Mucosa of descending colon (tissue), 3 donors: Measurements from ENCODE around the gene FOXN4. TPM values are rescaled to one million over a fixed set of nuclear protein-coding genes. Genes with fewer than 3 reads are reported as not detected.

Experiments
- ATAC-seq: fragments of 200-7000 bp; cut with Tn5 transposase; one replicate; pipeline ENCODE4 v1.9.1; 2020; ENCODE audit warnings: mild to moderate bottlenecking, moderate library complexity
- DNase-seq, 3 donors: peaks; one replicate each; pipeline ENCODE4 v3.0.0-alpha.2; 2020
- H3K36me3 ChIP-seq: fragments of 200-600 bp; one replicate; pipeline ENCODE4 v1.8.0; 2021; ENCODE audit warnings: low read depth, mild to moderate bottlenecking
- H3K4me1 ChIP-seq: fragments of 200-600 bp; one replicate; pipeline ENCODE4 v1.8.0; 2021; ENCODE audit warnings: low read depth, mild to moderate bottlenecking
- H3K4me3 ChIP-seq: fragments of 200-600 bp; one replicate; pipeline ENCODE4 v1.8.0; 2021; ENCODE audit warnings: mild to moderate bottlenecking
- H3K9me3 ChIP-seq: fragments of 200-600 bp; one replicate; pipeline ENCODE4 v1.8.0; 2021; ENCODE audit warnings: mild to moderate bottlenecking
- intact Hi-C, 2 donors: fragments of 100-400 bp; cut with DNase I in 1 of 2; cut with micrococcal nuclease in 1 of 2; formaldehyde crosslinking; loops; one replicate each; pipeline versions ENCODE4 v1.11.0 to v1.11.1; 2022; cut with DNase I, micrococcal nuclease
- total RNA-seq, 3 donors: library from RNA; stranded (reverse); fragmentation: NEBNext Ultra II Directional in 2 of 3; extraction: Animal tissue kit (Norgen Biotek cat#: 25700) in 2 of 3; gene quantifications; one replicate each; pipeline versions ENCODE4 v1.2.1 to v1.2.4, GENCODE V29; 2021 to 2023
- TF ChIP-seq, protein P1 (sequence below): fragments of 200-600 bp; IDR thresholded peaks from one replicate; pipeline ENCODE4 v1.8.0; 2022; ENCODE audit warnings: antibody characterized with exemption, mild to moderate bottlenecking
- donor health status: DM: no; HTN: no; CAD: no; lungs with moderate emphysema.
- donor health status: DM: no; HTN: no; CAD: no.
- donor health status: DM: no; HTN: yes; CAD: no.

The FOXN4 gene
- total RNA-seq, 3 donors from 2014 or later: 0.25 TPM; not detected in 2

DNA sequence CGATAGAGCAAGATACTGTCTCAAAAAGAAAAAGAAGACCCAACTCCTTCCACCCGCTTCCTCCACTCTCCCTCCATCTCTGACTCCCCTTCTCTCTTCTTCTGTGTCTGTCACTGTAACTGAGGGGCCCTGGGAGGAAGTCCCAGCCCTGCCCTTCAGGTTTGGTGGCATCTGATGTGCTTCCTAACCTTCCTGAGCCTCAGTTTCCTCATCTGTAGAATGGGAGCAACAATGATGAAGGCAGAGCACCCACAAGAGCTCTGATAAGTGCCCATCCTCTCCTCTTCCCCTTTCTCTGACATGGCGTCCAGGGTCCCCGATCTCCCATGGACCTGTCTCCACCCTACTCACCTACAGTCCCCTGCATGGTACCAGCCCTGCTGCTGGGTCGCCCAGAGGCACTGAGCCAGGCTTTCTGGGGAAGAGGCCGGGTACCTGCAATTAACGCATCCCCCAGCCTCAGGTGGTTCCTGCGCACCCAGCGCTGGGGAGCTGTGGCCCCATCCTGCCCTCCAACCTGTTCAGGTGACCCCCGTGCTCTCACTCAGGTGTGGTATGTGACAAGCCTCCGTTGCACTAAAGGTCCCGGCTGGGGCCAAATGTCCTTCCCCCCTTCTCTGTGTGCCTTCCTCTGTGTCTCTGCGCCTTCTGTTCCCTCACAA lies 13.2 kb downstream of the FOXN4 start:
- H3K4me3 ChIP-seq: no peak overlapping the region
- TF ChIP-seq, protein P1, sequence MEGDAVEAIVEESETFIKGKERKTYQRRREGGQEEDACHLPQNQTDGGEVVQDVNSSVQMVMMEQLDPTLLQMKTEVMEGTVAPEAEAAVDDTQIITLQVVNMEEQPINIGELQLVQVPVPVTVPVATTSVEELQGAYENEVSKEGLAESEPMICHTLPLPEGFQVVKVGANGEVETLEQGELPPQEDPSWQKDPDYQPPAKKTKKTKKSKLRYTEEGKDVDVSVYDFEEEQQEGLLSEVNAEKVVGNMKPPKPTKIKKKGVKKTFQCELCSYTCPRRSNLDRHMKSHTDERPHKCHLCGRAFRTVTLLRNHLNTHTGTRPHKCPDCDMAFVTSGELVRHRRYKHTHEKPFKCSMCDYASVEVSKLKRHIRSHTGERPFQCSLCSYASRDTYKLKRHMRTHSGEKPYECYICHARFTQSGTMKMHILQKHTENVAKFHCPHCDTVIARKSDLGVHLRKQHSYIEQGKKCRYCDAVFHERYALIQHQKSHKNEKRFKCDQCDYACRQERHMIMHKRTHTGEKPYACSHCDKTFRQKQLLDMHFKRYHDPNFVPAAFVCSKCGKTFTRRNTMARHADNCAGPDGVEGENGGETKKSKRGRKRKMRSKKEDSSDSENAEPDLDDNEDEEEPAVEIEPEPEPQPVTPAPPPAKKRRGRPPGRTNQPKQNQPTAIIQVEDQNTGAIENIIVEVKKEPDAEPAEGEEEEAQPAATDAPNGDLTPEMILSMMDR: no peak
- no peaks in the 10 kb centered on the region for H3K9me3 ChIP-seq
- H3K4me1 ChIP-seq: no peaks in the 10 kb centered on the region
- DNase-seq (no peak), ATAC-seq (no peak)
- intact Hi-C loops: no loop called here
- no peaks in the 10 kb centered on the region for H3K36me3 ChIP-seq

DNA sequence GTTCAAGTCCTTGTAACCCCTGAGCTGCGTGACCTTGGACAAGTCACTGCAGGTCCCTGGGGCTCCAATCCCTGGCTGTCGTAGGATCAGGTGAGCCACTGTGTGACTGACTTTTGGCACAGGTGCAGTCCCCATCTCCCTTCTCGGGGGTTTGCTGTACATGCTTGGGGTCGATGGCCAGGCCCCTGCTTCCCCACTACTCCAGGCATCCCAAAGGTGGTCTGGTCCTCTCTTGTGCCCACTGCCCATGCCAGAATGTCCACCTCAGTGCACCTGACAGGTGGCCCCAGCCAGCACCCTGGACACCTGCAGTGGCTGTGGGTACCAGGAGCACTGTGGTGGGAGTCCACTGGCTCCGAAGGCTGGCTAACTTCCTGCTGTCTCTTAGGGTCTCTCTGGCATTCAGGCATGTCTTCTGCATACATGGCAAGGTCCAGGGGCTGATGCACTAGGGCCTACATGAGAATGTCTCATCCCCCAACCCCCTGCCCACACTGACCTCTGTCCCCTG lies 14.7 kb downstream of the FOXN4 start:
- no peaks in the 10 kb centered on the region for H3K9me3 ChIP-seq
- ATAC-seq (no peak), DNase-seq (no peak)
- H3K4me3 ChIP-seq: no peak overlapping the region
- no peaks in the 10 kb centered on the region for H3K4me1 ChIP-seq
- intact Hi-C loops: no loop called here
- no peaks in the 10 kb centered on the region for H3K36me3 ChIP-seq
- TF ChIP-seq, protein P1: no peak

DNA sequence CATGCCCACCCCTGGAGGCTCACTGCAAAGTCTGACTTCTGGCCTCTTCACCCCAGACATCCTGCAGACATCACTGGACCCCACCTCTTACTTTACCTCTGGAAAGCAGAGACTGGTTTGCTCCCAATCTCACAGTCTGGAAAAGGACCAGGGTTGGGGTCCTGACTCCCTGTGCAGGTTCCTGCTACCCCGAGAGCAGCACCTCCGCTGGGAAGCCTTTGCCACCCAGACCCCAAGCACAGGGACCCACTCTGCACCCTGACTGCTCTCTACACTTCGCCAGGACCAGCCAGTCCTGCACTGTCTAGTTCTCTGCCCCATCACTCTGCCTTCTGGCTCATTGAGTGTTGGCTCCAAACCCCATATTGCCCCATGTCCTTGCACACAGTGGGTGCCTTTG lies 16.0 kb downstream of the FOXN4 start:
- no peaks in the 10 kb centered on the region for H3K9me3 ChIP-seq

DNA sequence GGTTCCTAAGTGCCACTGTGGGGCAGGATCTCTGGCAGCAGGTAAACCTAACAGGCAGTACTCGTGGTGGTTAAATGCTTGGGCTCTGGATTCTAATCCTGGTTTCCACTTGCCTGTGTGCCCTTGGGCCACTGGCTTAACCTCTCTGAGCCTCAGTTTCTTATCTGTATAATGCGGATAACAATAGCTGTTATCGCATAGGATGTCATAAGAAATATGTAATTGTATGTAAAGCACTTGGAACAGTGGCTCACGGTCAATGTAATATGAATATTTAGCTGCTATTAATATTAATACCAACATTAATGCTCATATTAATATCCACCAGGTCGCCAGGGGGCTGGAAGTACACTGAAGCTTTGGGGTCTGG lies 16.8 kb downstream of the FOXN4 start:
- TF ChIP-seq, protein P1: no peak
- ATAC-seq: no peak
- Histone ChIP-seq H3K4me3 (no peak overlapping the region), H3K4me1 (no peaks in the 10 kb centered on the region), H3K9me3 (no peaks in the 10 kb centered on the region), H3K36me3 (no peaks in the 10 kb centered on the region)
- no peak for DNase-seq
- intact Hi-C loops: no loop called here

More for the DNA sequence above, 16.0 kb downstream of the FOXN4 start:
- intact Hi-C loops: no loop called here
- Histone ChIP-seq H3K4me1 (no peaks in the 10 kb centered on the region), H3K36me3 (no peaks in the 10 kb centered on the region), H3K4me3 (no peak overlapping the region)
- DNase-seq: no peak
- no peak for ATAC-seq
- TF ChIP-seq, protein P1: no peak

DNA sequence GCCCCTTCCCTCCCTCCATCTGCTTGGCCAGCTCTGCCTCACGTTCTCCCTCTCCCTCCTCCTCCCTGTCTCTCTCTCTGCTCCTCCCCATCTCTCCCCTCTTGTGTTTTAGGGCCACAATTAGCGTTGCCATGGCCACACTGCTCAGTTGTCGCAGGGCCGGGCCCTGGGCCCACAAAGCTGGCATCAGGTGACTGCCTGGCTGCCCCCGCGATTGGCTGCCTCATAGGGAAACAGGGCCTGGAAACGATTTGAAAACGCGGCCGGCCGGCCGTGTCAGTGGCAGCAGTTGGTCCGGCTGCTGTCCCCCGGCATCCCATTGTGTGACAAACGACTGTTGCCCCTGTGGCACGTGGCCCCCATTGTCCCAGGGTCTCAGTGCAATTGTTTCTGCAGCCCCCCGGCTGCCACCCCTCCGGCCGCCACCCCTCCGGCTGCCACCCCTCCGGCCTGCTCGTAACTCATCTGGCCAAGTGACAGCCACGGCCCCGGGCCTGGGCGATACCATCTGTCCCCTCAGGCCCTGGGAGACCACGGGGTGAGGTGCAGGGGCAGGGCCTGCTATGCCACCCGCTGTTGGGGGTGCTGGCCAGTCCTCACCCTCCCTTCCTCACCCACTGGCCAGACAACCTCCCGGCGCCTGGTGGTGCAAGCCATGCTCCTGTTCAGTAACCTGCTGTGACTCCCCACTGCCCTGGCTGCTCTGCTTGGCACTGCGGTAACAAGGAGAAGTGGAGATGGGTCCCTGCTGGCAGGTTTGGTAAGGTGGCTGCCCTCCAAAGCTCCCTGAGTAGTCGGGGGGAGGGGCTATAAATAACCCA lies 17.4 kb downstream of the FOXN4 start:
- peak; percentile 60 to 73 (median 65) for DNase-seq
- Histone ChIP-seq H3K4me3 (no peak overlapping the region), H3K36me3 (no peaks in the 10 kb centered on the region), H3K9me3 (no peaks in the 10 kb centered on the region), H3K4me1 (no peaks in the 10 kb centered on the region)
- TF ChIP-seq, protein P1: no peak
- intact Hi-C loops: no loop called here
- peak; percentile 92 for ATAC-seq
